Rectal smooth muscle tissue (tissue), 1 donor: ENCODE measurements around the gene IMPG2.

Experiments used
- H3K27ac ChIP-seq: one replicate; pipeline ENCODE4 v1.7.0; 2013; ENCODE audit warnings: low read depth, low read length, inconsistent platforms
- H3K27me3 ChIP-seq: one replicate; pipeline ENCODE4 v1.7.0; 2013; ENCODE audit warnings: low read length; ENCODE audit not compliant: control insufficient read depth, insufficient read depth
- H3K36me3 ChIP-seq: one replicate; pipeline ENCODE4 v1.7.0; 2013; ENCODE audit warnings: low read length; ENCODE audit not compliant: control insufficient read depth, insufficient read depth
- H3K4me1 ChIP-seq: one replicate; pipeline ENCODE4 v1.7.0; 2013; ENCODE audit warnings: low read length; ENCODE audit not compliant: control insufficient read depth, insufficient read depth
- H3K4me3 ChIP-seq: one replicate; pipeline ENCODE4 v1.7.0; 2013; ENCODE audit warnings: low read length
- H3K9ac ChIP-seq: one replicate; pipeline ENCODE4 v1.7.0; 2013; ENCODE audit warnings: low read length

IMPG2 gene

DNA sequence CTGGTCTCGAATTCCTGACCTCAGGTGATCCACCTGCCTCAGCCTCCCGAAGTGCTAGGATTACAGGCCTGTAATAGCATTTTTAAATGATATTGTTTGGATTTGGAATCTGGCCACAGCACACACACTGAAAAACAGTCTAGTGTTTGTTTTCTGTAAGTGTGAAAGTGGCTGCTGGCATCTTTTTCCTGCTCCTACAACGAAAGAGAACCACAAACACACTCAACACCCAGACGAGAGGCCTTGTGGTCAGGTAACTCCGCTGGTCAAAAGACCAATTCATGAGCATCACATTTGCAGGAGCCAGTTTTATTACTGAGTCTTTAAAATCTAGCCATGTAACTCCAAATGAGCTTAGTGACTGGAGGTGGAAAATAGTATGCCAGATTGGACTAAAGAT lies 50.2 kb downstream of the IMPG2 start:
- H3K9ac ChIP-seq, result no peak overlapping the region
- H3K4me1 ChIP-seq, result peaks cover 3% of the 10 kb centered on the region
- no peaks in the 10 kb centered on the region for H3K36me3 ChIP-seq
- no peaks in the 10 kb centered on the region for H3K27me3 ChIP-seq
- H3K4me3 ChIP-seq, result no peak overlapping the region
- H3K27ac ChIP-seq, result no peak overlapping the region

DNA sequence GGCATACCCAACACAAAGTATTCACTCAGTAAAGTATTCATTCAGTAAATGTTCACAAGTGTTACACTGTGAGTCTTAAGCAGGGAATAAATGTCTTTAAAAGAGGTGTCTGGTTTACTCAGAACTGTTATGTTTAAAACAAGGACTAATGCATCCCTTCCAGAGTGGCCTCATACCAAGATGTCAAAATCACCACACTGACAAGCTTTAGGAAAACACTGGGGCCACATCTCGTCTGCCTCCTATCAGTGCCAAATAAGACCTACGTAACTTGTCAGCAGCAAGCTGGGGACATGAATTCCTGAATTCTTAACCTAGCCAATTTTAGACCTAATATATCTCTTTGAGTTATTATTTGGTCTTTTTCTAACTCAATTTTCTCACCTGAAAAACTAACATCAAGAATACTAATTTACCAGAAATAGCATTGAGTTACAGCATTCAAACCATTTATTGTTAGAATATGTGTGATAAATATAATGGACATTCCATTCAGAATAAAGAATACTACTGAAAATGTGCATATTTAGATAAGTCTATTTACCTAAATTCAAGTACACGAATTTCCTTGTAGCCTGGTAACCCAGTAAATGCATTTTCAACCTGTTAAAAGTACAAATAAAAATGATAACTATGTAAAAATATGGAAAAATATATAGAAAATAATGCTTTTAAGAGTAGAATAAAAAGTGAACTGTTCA lies 51.3 kb downstream of the IMPG2 start:
- no peaks in the 10 kb centered on the region for H3K36me3 ChIP-seq
- H3K27me3 ChIP-seq, result no peaks in the 10 kb centered on the region
- H3K4me1 ChIP-seq, result peaks cover 3% of the 10 kb centered on the region
- H3K4me3 ChIP-seq, result no peak overlapping the region
- no peak overlapping the region for H3K9ac ChIP-seq
- H3K27ac ChIP-seq, result no peak overlapping the region

DNA sequence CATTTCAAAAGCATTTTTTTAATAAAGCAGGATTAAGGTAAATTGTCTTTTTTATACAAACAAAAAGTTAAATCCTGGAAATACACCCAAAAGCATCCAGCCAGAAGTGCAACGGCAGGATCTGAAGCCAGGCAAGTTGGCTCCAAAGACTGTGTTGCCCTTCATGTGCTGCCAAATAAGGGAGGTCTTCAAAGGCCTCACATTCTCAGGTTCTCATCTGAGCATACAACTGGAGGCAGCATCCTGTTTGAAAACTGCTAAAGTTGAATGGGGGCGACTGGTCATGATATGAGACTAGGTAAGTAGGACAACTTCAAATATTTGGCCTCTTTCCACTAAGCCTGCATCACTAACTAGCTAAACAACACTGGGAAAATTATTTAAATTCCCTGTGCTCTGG lies 52.2 kb downstream of the IMPG2 start:
- Histone ChIP-seq H3K27ac (no peak overlapping the region), H3K36me3 (no peaks in the 10 kb centered on the region), H3K4me1 (peaks cover 3% of the 10 kb centered on the region), H3K4me3 (no peak overlapping the region), H3K27me3 (no peaks in the 10 kb centered on the region), H3K9ac (no peak overlapping the region)

DNA sequence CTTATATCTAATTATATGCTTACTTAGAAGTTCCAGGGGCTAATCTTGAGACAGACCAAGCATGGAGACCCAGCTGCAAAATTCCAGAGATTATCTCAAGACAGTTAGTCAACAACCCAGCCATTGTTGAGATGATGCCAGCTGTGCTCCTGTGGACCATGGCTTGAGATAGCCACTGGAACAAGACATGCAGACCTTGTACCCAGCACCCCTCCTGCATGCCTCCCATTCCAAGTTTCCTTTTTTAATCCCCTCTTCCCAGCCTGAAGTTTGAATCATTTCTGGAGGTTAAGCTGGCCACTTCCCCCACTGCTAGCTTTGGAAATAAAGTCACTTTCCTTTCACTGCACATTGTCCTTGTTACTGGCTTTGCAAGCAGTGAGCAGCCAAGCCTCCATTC lies 53.8 kb downstream of the IMPG2 start:
- Histone ChIP-seq H3K27me3 (no peaks in the 10 kb centered on the region), H3K9ac (no peak overlapping the region), H3K4me1 (peaks cover 3% of the 10 kb centered on the region), H3K4me3 (no peak overlapping the region), H3K36me3 (no peaks in the 10 kb centered on the region), H3K27ac (no peak overlapping the region)

DNA sequence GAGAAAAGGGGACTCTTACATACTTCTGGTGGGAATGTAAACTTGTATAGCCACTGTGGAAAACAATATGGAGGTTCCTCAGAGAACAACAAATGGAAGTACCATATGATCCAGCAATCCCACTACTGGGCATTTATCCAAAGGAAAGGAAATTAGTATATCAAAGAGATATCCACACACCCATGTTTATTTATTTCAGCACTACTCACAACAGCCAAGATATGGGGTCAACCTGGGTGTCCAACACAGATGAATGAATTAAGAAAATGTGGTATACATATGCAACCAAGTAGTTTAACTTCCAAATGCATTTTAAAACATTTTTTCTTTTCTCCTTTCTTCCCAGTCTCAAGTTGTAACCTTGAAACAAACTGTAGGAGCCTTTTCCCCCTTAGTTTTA lies 54.3 kb downstream of the IMPG2 start:
- Histone ChIP-seq H3K36me3 (no peaks in the 10 kb centered on the region), H3K4me1 (peaks cover 3% of the 10 kb centered on the region), H3K9ac (no peak overlapping the region), H3K27ac (no peak overlapping the region), H3K27me3 (no peaks in the 10 kb centered on the region), H3K4me3 (no peak overlapping the region)

DNA sequence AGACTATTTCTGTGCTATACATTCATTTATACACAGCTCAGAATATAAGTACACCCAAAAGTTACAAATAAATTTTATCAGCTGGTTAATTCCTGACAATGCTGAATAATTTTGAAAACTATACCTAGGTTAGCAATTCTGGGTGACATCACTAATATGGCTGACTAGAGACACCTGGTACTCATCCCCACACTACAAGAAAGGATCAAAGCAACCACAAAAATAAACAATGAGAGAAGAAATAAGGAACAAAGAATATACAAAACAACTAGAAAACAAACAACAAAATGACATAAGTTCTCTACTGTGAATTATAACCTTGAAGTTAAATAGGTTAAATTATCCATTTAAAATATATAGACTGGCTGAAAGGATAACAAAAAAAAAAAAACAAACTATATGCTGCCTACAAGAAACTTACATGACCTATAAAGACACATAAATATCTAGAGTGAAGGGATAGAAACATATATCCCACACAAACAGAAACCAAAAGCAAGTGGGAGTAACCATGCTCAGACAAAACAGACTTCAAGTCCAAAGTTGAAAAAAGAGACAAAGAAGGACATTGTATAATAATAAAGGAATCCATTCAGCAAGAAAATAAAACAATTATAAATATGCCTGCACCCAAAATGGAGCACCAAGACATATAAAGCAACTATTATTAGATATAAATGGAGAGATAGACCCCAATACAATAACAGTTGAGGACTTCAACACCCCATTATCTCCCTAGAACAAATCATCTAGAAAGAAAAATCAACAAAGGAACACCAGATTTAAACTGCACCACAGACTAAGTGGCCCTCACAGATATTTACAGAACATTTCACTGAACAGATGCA lies 57.8 kb downstream of the IMPG2 start:
- Histone ChIP-seq H3K36me3 (no peaks in the 10 kb centered on the region), H3K27ac (no peak overlapping the region), H3K27me3 (no peaks in the 10 kb centered on the region), H3K4me1 (no peaks in the 10 kb centered on the region), H3K9ac (no peak overlapping the region), H3K4me3 (no peak overlapping the region)

DNA sequence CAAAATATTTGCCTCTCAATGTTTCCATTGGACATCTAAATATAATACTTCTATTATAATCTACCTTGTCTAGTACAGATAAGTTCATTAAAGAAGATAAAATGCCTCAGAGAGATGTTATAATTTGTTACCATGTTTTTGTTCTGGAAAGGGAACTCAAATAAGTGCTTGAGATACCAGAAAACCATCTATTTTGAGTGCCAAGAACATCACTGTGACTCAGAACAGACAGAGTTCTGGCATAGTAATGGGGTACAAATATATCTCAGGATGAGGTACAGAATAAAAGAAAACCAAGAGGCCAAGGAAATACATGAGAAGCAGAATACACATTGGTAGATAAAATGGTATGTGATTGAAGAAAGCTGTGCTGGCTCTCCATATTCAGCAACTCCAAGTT lies 58.9 kb downstream of the IMPG2 start:
- Histone ChIP-seq H3K9ac (no peak overlapping the region), H3K4me3 (no peak overlapping the region), H3K27me3 (no peaks in the 10 kb centered on the region), H3K27ac (no peak overlapping the region), H3K36me3 (no peaks in the 10 kb centered on the region), H3K4me1 (no peaks in the 10 kb centered on the region)

- H3K9ac ChIP-seq, result no peak overlapping the region
- H3K4me1 ChIP-seq, result no peaks in the 10 kb centered on the region
- H3K27me3 ChIP-seq, result no peaks in the 10 kb centered on the region
- H3K36me3 ChIP-seq, result no peaks in the 10 kb centered on the region
- H3K4me3 ChIP-seq, result no peak overlapping the region
- no peak overlapping the region for H3K27ac ChIP-seq
These were observed 60.7 kb downstream of the IMPG2 start for GRCh38 chr3:101259485-101260341.

- no peak overlapping the region for H3K4me3 ChIP-seq
- H3K36me3 ChIP-seq, result no peaks in the 10 kb centered on the region
- no peaks in the 10 kb centered on the region for H3K27me3 ChIP-seq
- no peak overlapping the region for H3K27ac ChIP-seq
- no peak overlapping the region for H3K9ac ChIP-seq
- no peaks in the 10 kb centered on the region for H3K4me1 ChIP-seq
These were observed 63.9 kb downstream of the IMPG2 start for GRCh38 chr3:101256511-101256910.

DNA sequence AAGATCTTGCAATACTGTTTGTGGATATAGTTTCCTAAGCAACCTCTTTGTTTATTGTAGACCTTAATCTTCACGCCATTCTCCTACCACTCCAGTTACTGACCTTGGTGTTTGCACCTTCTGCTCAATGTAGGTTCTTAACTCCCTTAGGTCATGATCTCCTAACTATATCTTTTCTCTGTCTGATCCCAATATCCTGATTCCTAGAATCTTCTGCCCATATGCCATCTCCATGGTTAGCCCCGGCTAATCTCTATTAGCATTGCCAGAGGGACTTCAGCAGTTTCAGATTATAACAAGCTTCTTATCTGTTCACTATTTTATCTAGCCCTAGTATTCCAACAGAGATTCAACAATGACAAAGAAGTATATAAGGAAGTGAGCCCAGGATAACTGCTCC lies 64.9 kb downstream of the IMPG2 start:
- H3K9ac ChIP-seq, result no peak overlapping the region
- no peak overlapping the region for H3K4me3 ChIP-seq
- H3K36me3 ChIP-seq, result no peaks in the 10 kb centered on the region
- no peaks in the 10 kb centered on the region for H3K4me1 ChIP-seq
- H3K27ac ChIP-seq, result no peak overlapping the region
- no peaks in the 10 kb centered on the region for H3K27me3 ChIP-seq

DNA sequence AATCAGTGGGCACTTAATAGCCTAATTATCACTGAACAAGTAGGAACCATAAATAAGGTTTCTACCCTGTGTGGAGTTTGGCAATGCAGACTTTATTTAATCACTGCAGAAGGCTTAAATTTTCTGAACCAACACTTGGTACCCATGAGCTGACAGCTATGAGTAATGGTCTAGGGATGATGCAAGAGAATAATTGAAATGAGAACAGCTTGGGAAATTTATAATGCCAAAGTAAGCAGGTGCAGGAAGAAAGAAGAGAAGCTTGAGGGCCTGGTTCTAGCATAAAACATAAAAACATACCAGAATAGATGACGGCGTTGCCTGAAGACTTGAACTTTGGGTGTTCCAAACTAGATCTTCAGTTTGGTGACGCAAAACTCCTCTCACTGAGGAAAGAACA lies 67.0 kb downstream of the IMPG2 start:
- Histone ChIP-seq H3K4me3 (no peak overlapping the region), H3K27ac (no peak overlapping the region)

GRCh38 chr3:101252945-101253344 lies 67.4 kb downstream of the IMPG2 start:
- Histone ChIP-seq H3K27ac (no peak overlapping the region), H3K27me3 (no peaks in the 10 kb centered on the region), H3K9ac (no peak overlapping the region)

More for the DNA sequence above, 67.0 kb downstream of the IMPG2 start:
- Histone ChIP-seq H3K36me3 (no peaks in the 10 kb centered on the region), H3K4me1 (no peaks in the 10 kb centered on the region), H3K9ac (no peak overlapping the region), H3K27me3 (no peaks in the 10 kb centered on the region)

More at GRCh38 chr3:101252945-101253344, 67.4 kb downstream of the IMPG2 start:
- no peaks in the 10 kb centered on the region for H3K4me1 ChIP-seq
- H3K36me3 ChIP-seq, result no peaks in the 10 kb centered on the region
- H3K4me3 ChIP-seq, result no peak overlapping the region
